SK-N-SH (cell line): Measurements from ENCODE around the gene TNIP2. TPM values are rescaled to one million over a fixed set of nuclear protein-coding genes. Genes with fewer than 3 reads are reported as not detected.

Experiments used
- CTCF ChIA-PET: fragments of 300-600, 350-600 bp; formaldehyde crosslinking; extraction: SDS; loops from one replicate; lab custom pipeline; 2021; lab: Yijun Ruan, JAX
- POLR2A ChIA-PET: fragments of 350-600 bp; sonication (Branson Sonifier 250); formaldehyde crosslinking; extraction: SDS; loops from one replicate; lab custom pipeline; 2020; ENCODE audit warnings: antibody characterized with exemption, inconsistent platforms; lab: Yijun Ruan, JAX
- DNase-seq: peaks from one replicate; pipeline ENCODE4 v3.0.0; 2012
- H2AFZ ChIP-seq: fragments of 200-600 bp; sonication (generic); 2 replicates; pipeline ENCODE4 v1.8.1; 2016; ENCODE audit warnings: antibody characterized with exemption, mild to moderate bottlenecking, low read depth
- H3F3A ChIP-seq: fragments of 200-600 bp; sonication (generic); replicated peaks from 2 replicates; pipeline ENCODE3; 2016; ENCODE audit warnings: antibody characterized with exemption, mild to moderate bottlenecking; ENCODE audit not compliant: insufficient read depth
- H3K27ac ChIP-seq, 2 experiments: fragments of 200-500 bp in 1 of 2; fragments of 200-600 bp in 1 of 2; sonication (Bioruptor generic) in 1 of 2; sonication (generic), shearing (Covaris generic) in 1 of 2; 2 replicates each; pipeline versions ENCODE4 v1.5.1 to v1.6.1; 2014 to 2016; ENCODE audit warnings: low read depth in 2 of 2, inconsistent platforms in 1 of 2, low read length in 1 of 2, mild to moderate bottlenecking in 1 of 2, mixed read lengths in 1 of 2
- H3K27me3 ChIP-seq: fragments of 200-600 bp; sonication (generic), shearing (Covaris generic); 2 replicates; pipeline ENCODE4 v1.6.1; 2016; ENCODE audit warnings: mixed run types; ENCODE audit not compliant: insufficient read depth
- H3K36me3 ChIP-seq, 2 experiments: fragments of 200-500 bp in 1 of 2; fragments of 200-600 bp in 1 of 2; sonication (Bioruptor generic) in 1 of 2; sonication (generic) in 1 of 2; replicated peaks in 1 of 2; 2 replicates each; pipeline versions ENCODE3 to v1.5.1; 2014 to 2016; ENCODE audit warnings: low read length in 1 of 2, mild to moderate bottlenecking in 1 of 2; ENCODE audit not compliant: insufficient read depth in 2 of 2, control insufficient read depth in 1 of 2
- H3K4me1 ChIP-seq, 2 experiments: fragments of 200-500 bp in 1 of 2; fragments of 200-600 bp in 1 of 2; sonication (Bioruptor generic) in 1 of 2; sonication (generic), shearing (Covaris generic) in 1 of 2; 2 replicates each; pipeline versions ENCODE4 v1.5.1 to v1.6.1; 2014 to 2016; ENCODE audit warnings: low read depth in 1 of 2, low read length in 1 of 2, mixed run types in 1 of 2; ENCODE audit not compliant: insufficient read depth in 2 of 2, control insufficient read depth in 1 of 2
- H3K4me2 ChIP-seq: fragments of 200-600 bp; sonication (generic), shearing (Covaris generic); 2 replicates; pipeline ENCODE4 v1.6.1; 2017; ENCODE audit warnings: mixed run types
- H3K4me3 ChIP-seq, 2 experiments: fragments of 200-500 bp in 1 of 2; fragments of 200-600 bp in 1 of 2; sonication (Bioruptor generic) in 1 of 2; sonication (generic), shearing (Covaris generic) in 1 of 2; 2 replicates each; pipeline versions ENCODE4 v1.5.1 to v1.8.1; 2014 to 2016; ENCODE audit warnings: low read depth in 2 of 2, inconsistent platforms in 1 of 2, low read length in 1 of 2, mild to moderate bottlenecking in 1 of 2, mixed read lengths in 1 of 2, moderate library complexity in 1 of 2
- H3K79me2 ChIP-seq: fragments of 200-600 bp; sonication (generic); 2 replicates; pipeline ENCODE4 v1.8.1; 2017; ENCODE audit warnings: mild to moderate bottlenecking; ENCODE audit not compliant: insufficient read depth
- H3K9ac ChIP-seq: fragments of 200-600 bp; sonication (generic); 2 replicates; pipeline ENCODE4 v1.6.1; 2017; ENCODE audit warnings: mixed run types
- H3K9me2 ChIP-seq: fragments of 200-600 bp; sonication (generic); 2 replicates; pipeline ENCODE4 v1.6.1; 2017; ENCODE audit warnings: mixed run types
- H3K9me3 ChIP-seq: fragments of 200-600 bp; sonication (generic); 2 replicates; pipeline ENCODE4 v1.6.1; 2017; ENCODE audit warnings: mixed run types, mild to moderate bottlenecking, moderate library complexity
- H4K20me1 ChIP-seq: fragments of 200-600 bp; sonication (generic); 2 replicates; pipeline ENCODE4 v1.6.1; 2017; ENCODE audit warnings: mild to moderate bottlenecking, mixed run types; ENCODE audit not compliant: insufficient read depth
- EZH2phosphoT487 ChIP-seq: fragments of 200-600 bp; sonication (generic); IDR thresholded peaks from 2 replicates; pipeline ENCODE4 v1.6.1; 2017; ENCODE audit warnings: low read depth, mixed run types, mild to moderate bottlenecking, antibody characterized with exemption, moderate library complexity, borderline replicate concordance
- FOSL2 ChIP-seq: IDR thresholded peaks from 2 replicates; pipeline ENCODE4 v1.4.0; 2012; ENCODE audit warnings: low read depth, mild to moderate bottlenecking, moderate library complexity, borderline replicate concordance
- NFIC ChIP-seq: IDR thresholded peaks from 2 replicates; pipeline ENCODE4 v1.4.0; 2012; ENCODE audit warnings: borderline replicate concordance
- PBX3 ChIP-seq: IDR thresholded peaks from 2 replicates; pipeline ENCODE4; 2012
- POLR2AphosphoS5 ChIP-seq: IDR thresholded peaks from 2 replicates; pipeline ENCODE4 v1.6.1; 2012; ENCODE audit warnings: low read depth, low read length
- SIN3A ChIP-seq: IDR thresholded peaks from 2 replicates; pipeline ENCODE4 v1.6.1; 2012; ENCODE audit warnings: low read depth, mild to moderate bottlenecking, low read length, moderate library complexity, borderline replicate concordance
- USF1 ChIP-seq: IDR thresholded peaks from 2 replicates; pipeline ENCODE4 v1.4.0; 2012; ENCODE audit warnings: low read depth, borderline replicate concordance
- YY1 ChIP-seq: IDR thresholded peaks from 2 replicates; pipeline ENCODE4 v1.4.0; 2012; ENCODE audit warnings: low read depth, mild to moderate bottlenecking
- whole genome bisulfite sequencing: methylation state at CpG from one replicate; pipeline ENCODE4 v1.1.6; 2017; ENCODE audit warnings: low lambda C conversion rate; 5-methylcytosine and 5-hydroxymethylcytosine counted together
- polyA plus RNA-seq, 3 experiments: library from polyadenylated mRNA; depleted of rRNA; stranded (reverse); fragments of >200 nt; gene quantifications; 2 replicates each; pipeline ENCODE4 v1.2.3, GENCODE V29; 2012
- TF ChIP-seq, protein P1 (sequence below): fragments of 200-600 bp; sonication (generic); IDR thresholded peaks from 2 replicates; pipeline ENCODE4 v1.6.1; 2017; ENCODE audit warnings: antibody characterized with exemption, mild to moderate bottlenecking, moderate library complexity
- TF ChIP-seq, protein P2 (sequence below): IDR thresholded peaks from 2 replicates; pipeline ENCODE4 v1.4.0; 2012; ENCODE audit warnings: low read depth, borderline replicate concordance

TNIP2 gene
- polyA plus RNA-seq, 1 of the 3 experiments (the other 2 are of a cell fraction), result 78.9 TPM

GRCh38 chr4:2733844-2734574 is 22.1 kb downstream of the TNIP2 start (continued):
- no peak for TF ChIP-seq POLR2AphosphoS5

DNA sequence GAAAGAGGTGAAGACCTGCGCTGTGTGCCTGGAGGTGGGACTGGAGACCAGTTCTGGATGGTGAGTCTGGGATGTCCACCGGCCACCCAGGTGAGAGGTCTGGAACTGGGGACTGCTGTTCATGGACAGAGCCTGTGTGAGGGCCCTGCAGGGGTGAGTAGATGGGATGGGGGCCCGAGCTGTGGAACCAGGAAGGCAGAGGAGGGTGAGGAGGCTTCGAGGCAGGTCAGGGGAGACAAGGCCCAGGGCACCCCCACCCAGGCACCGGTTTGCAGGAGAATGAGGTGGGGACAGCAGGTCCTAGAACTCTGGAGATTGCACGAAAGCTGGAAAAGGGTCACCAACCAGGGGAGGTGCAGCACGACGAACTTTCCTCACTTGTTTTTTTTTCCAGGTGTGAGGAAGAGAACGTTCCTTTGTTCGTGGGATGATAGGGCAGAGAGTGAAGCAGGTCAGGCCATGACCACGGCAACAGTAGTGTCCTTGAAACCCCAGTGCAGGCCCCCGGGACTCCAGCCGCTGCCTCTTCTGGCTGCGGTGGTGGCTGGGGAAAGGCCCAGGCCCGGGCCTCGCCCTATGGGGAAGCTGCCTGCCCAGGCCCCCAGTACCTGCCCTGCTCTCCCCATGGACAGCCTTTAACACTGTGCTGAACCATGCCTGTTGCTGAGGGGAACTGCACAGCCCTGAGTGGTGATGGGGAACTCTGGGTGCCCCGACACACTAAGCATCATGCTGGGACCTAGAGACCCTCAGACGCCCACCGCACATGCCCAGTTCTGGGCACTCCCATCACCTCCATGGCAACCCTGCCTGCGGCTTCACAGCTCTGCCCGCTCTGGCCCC is 22.9 kb downstream of the TNIP2 start:
- Histone ChIP-seq H3K27ac (no peak overlapping the region), H3K27me3 (no peaks in the 10 kb centered on the region), H3K4me3 (no peak overlapping the region), H2AFZ (no peak overlapping the region), H3K9me3 (0 out of 2 replicates have a peak, but pooled peaks cover 3% of the 10 kb centered on the region), H4K20me1 (no peaks in the 10 kb centered on the region), H3K36me3 (peaks cover 18 to 41% of the 10 kb centered on the region in 2 experiments), H3K4me2 (no peak overlapping the region), H3K9me2 (no peaks in the 10 kb centered on the region), H3K4me1 (no peaks in the 10 kb centered on the region; a peak in 1 of 4 replicates), H3F3A (peaks cover 14% of the 10 kb centered on the region), H3K79me2 (no peaks in the 10 kb centered on the region), H3K9ac (no peak overlapping the region)
- 95% methylated on average over 17 of the region's 21 CpGs for WGBS
- no peak for TF ChIP-seq YY1
- no peak for TF ChIP-seq SIN3A
- DNase-seq, result no peak
- ChIA-PET POLR2A (interaction anchor here (1.6 kb wide), 1 partner anchor 23 kb away, joined by 3 read pairs; the partner anchor contains the start of gene TNIP2), CTCF (interaction anchor here (0.5 to 0.9 kb wide), 2 partner anchors 22 to 43 kb away, joined by 3 to 4 read pairs; no protein-coding TSS in a partner anchor)

DNA sequence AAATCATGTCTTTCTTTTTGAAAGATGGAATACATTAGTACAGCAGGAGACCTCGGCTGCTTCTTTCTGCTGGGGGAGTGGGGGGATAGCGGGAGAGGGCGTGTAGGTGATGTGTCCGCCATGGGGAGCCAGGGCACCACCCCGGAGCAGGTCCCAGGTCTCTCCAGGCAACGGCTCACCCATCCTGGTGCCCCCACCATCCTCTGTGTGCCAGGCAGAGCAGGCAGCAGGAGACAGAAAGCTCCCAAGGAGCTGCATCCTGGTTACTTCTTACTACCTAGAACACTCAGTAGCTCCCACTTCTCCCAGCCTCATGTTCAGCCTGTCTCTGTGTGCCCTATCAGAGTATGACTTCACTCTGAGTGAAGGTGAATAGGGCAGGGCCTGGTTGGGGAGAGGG is 23.6 kb downstream of the TNIP2 start:
- DNase-seq, result no peak
- Histone ChIP-seq H3K9me3 (0 out of 2 replicates have a peak, but pooled peaks cover 3% of the 10 kb centered on the region), H3K36me3 (peaks cover 18 to 41% of the 10 kb centered on the region in 2 experiments), H3K27me3 (no peaks in the 10 kb centered on the region), H3K9me2 (no peaks in the 10 kb centered on the region), H3K27ac (no peak overlapping the region), H3K4me2 (no peak overlapping the region), H3K79me2 (no peaks in the 10 kb centered on the region), H3K4me3 (no peak overlapping the region), H3F3A (peaks cover 14% of the 10 kb centered on the region), H2AFZ (no peak overlapping the region), H3K9ac (no peak overlapping the region), H3K4me1 (no peaks in the 10 kb centered on the region; a peak in 1 of 4 replicates), H4K20me1 (no peaks in the 10 kb centered on the region)
- CTCF ChIA-PET, result interaction anchor here (0.9 kb wide), 1 partner anchor 44 kb away, joined by 3 read pairs; no protein-coding TSS in a partner anchor
- POLR2A ChIA-PET, result interaction anchor here (1.6 kb wide), 1 partner anchor 23 kb away, joined by 3 read pairs; the partner anchor contains the start of gene TNIP2
- WGBS, result 95% methylated on average over 2 of the region's 6 CpGs
- no peak for TF ChIP-seq FOSL2
- TF ChIP-seq NFIC, result no peak
- TF ChIP-seq YY1, result no peak
- no peak for TF ChIP-seq USF1
- TF ChIP-seq EZH2phosphoT487, result no peak
- TF ChIP-seq POLR2AphosphoS5, result no peak
- TF ChIP-seq PBX3, result no peak
- TF ChIP-seq, protein P1, sequence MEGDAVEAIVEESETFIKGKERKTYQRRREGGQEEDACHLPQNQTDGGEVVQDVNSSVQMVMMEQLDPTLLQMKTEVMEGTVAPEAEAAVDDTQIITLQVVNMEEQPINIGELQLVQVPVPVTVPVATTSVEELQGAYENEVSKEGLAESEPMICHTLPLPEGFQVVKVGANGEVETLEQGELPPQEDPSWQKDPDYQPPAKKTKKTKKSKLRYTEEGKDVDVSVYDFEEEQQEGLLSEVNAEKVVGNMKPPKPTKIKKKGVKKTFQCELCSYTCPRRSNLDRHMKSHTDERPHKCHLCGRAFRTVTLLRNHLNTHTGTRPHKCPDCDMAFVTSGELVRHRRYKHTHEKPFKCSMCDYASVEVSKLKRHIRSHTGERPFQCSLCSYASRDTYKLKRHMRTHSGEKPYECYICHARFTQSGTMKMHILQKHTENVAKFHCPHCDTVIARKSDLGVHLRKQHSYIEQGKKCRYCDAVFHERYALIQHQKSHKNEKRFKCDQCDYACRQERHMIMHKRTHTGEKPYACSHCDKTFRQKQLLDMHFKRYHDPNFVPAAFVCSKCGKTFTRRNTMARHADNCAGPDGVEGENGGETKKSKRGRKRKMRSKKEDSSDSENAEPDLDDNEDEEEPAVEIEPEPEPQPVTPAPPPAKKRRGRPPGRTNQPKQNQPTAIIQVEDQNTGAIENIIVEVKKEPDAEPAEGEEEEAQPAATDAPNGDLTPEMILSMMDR, result no peak
- TF ChIP-seq, protein P2, sequence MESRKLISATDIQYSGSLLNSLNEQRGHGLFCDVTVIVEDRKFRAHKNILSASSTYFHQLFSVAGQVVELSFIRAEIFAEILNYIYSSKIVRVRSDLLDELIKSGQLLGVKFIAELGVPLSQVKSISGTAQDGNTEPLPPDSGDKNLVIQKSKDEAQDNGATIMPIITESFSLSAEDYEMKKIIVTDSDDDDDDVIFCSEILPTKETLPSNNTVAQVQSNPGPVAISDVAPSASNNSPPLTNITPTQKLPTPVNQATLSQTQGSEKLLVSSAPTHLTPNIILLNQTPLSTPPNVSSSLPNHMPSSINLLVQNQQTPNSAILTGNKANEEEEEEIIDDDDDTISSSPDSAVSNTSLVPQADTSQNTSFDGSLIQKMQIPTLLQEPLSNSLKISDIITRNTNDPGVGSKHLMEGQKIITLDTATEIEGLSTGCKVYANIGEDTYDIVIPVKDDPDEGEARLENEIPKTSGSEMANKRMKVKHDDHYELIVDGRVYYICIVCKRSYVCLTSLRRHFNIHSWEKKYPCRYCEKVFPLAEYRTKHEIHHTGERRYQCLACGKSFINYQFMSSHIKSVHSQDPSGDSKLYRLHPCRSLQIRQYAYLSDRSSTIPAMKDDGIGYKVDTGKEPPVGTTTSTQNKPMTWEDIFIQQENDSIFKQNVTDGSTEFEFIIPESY, result no peak
